NCI-H1048 (cell line): ENCODE data around the gene DSG3.

Experiments used
- DNase-seq: peaks from one replicate; lab custom pipeline; 2025; lab: John Stamatoyannopoulos, UW

The DSG3 gene

DNA sequence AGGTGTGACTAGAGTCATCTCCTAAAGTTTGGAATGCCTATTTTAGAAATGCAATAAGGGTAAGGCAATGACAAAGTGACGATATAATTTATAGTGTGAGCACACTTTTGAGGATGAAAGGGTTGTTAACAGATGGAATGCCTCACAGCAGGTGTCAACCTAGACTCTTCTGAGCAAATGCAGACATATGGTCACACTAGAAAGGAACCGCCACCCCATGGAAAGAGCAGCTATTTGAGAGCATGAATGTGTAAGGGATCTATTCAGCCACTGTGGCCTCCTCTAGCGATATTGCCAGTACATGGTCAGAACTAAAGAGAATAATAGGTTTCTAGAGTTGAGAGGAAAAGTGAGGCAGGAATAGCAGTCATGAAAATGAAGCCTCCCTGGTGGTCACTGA lies 68.9 kb downstream of the DSG3 start:
- DNase-seq: no peak

DNA sequence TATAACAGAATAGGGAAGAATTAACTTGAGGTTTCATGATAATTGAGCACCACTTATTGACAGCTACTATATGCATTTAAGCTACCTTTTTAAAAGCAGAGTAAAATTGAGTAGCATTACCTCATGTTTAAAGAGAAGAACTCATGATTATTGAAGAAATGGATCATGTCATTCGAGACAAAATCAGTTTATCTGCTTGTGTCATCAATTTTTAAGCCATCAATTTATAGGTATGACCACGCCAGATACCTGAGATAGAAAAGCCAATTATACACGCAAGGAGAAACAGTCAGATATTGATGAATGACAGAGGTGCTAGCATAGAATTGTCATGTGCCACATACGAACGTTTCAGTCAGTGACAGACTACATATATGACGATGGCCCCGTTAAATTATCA lies 78.8 kb downstream of the DSG3 start:
- DNase-seq: no peak
